Neural cell (in vitro differentiated cells): ENCODE data around the gene BANP. TPM values are rescaled to one million over a fixed set of nuclear protein-coding genes. Genes with fewer than 3 reads are reported as not detected.

Experiments used
- H2AFZ ChIP-seq: fragments of 200-600, 300-800 bp; sonication (generic), shearing (Covaris generic); 2 replicates; pipeline ENCODE4 v1.6.0; 2014; ENCODE audit warnings: low read depth, mild to moderate bottlenecking, antibody characterized with exemption, low read length, moderate library complexity
- H3F3A ChIP-seq: fragments of 200-600 bp; shearing (Covaris generic); 2 replicates; pipeline ENCODE4 v1.6.1; 2016; ENCODE audit warnings: mild to moderate bottlenecking, moderate library complexity, mixed read lengths, antibody characterized with exemption, low read length; ENCODE audit not compliant: insufficient read depth, poor library complexity, severe bottlenecking
- H3K27ac ChIP-seq: fragments of 200-600, 300-800 bp; sonication (generic), shearing (Covaris generic); 2 replicates; pipeline ENCODE4 v1.5.1; 2014; ENCODE audit warnings: mild to moderate bottlenecking, low read length, moderate library complexity
- H3K27me3 ChIP-seq: fragments of 300-800, 200-600 bp; sonication (generic), shearing (Covaris generic); 2 replicates; pipeline ENCODE4 v1.6.0; 2014; ENCODE audit warnings: mild to moderate bottlenecking, low read depth, low read length, moderate library complexity; ENCODE audit not compliant: insufficient read depth
- H3K36me3 ChIP-seq: fragments of 300-800, 200-600 bp; sonication (generic), shearing (Covaris generic); 2 replicates; pipeline ENCODE4 v1.5.1; 2014; ENCODE audit warnings: mild to moderate bottlenecking, antibody characterized with exemption, low read length, moderate library complexity; ENCODE audit not compliant: insufficient read depth
- H3K4me2 ChIP-seq: fragments of 300-800, 200-600 bp; sonication (generic), shearing (Covaris generic); 2 replicates; pipeline ENCODE4 v1.6.0; 2014; ENCODE audit warnings: mild to moderate bottlenecking, low read length
- H3K4me3 ChIP-seq: fragments of 300-800, 200-600 bp; sonication (generic), shearing (Covaris generic); 2 replicates; pipeline ENCODE4 v1.5.1; 2014; ENCODE audit warnings: mild to moderate bottlenecking, low read length, moderate library complexity
- H3K79me2 ChIP-seq: fragments of 200-600 bp; shearing (Covaris generic); replicated peaks from 2 replicates; pipeline ENCODE4 v1.6.0; 2014; ENCODE audit warnings: mild to moderate bottlenecking, low read length, moderate library complexity; ENCODE audit not compliant: insufficient read depth
- H3K9ac ChIP-seq: fragments of 300-800, 200-600 bp; sonication (generic), shearing (Covaris generic); 2 replicates; pipeline ENCODE4 v1.6.1; 2016; ENCODE audit warnings: mild to moderate bottlenecking, low read length, mixed read lengths
- H3K9me2 ChIP-seq: fragments of 200-600 bp; shearing (Covaris generic); 2 replicates; pipeline ENCODE4 v1.6.1; 2016; ENCODE audit warnings: mild to moderate bottlenecking, low read length, mixed read lengths; ENCODE audit not compliant: insufficient read depth
- H3K9me3 ChIP-seq: fragments of 200-600, 300-800 bp; sonication (generic), shearing (Covaris generic); 2 replicates; pipeline ENCODE4 v1.6.1; 2016; ENCODE audit warnings: mild to moderate bottlenecking, mixed run types, low read length, moderate library complexity, mixed read lengths
- H4K20me1 ChIP-seq: fragments of 200-600 bp; shearing (Covaris generic); 2 replicates; pipeline ENCODE4 v1.6.1; 2016; ENCODE audit warnings: mild to moderate bottlenecking, mixed run types; ENCODE audit not compliant: insufficient read depth
- CTCF ChIP-seq: fragments of 450-650 bp; IDR thresholded peaks from 2 replicates; pipeline ENCODE4 v1.5.1; 2014; ENCODE audit warnings: antibody characterized with exemption, mild to moderate bottlenecking, moderate library complexity; ENCODE audit not compliant: poor library complexity, severe bottlenecking
- EP300 ChIP-seq: fragments of 450-650 bp; conservative IDR thresholded peaks from 2 replicates; pipeline ENCODE4 v1.6.1; 2014; ENCODE audit warnings: antibody characterized with exemption, mild to moderate bottlenecking, moderate library complexity; ENCODE audit not compliant: poor library complexity, severe bottlenecking
- EZH2 ChIP-seq: fragments of 200-600, 300-800 bp; shearing (Covaris generic), sonication (generic); IDR thresholded peaks from 2 replicates; pipeline ENCODE4 v1.6.1; 2014; ENCODE audit warnings: antibody characterized with exemption, low read length, borderline replicate concordance, mild to moderate bottlenecking; ENCODE audit not compliant: insufficient read depth, poor library complexity, severe bottlenecking
- MXI1 ChIP-seq: fragments of 450-650 bp; conservative IDR thresholded peaks from 2 replicates; pipeline ENCODE4 v1.6.1; 2014; ENCODE audit warnings: antibody characterized with exemption, mild to moderate bottlenecking; ENCODE audit not compliant: poor library complexity, severe bottlenecking
- POLR2AphosphoS5 ChIP-seq: IDR thresholded peaks from 2 replicates; pipeline ENCODE4 v1.6.1; 2012
- RAD21 ChIP-seq: fragments of 450-650 bp; conservative IDR thresholded peaks from 2 replicates; pipeline ENCODE4 v1.6.1; 2014; ENCODE audit warnings: antibody characterized with exemption, mild to moderate bottlenecking, moderate library complexity
- REST ChIP-seq: IDR thresholded peaks from 2 replicates; pipeline ENCODE4 v1.6.1; 2012; ENCODE audit warnings: borderline replicate concordance
- SMC3 ChIP-seq: fragments of 450-650 bp; conservative IDR thresholded peaks from 2 replicates; pipeline ENCODE4 v1.6.1; 2014; ENCODE audit warnings: antibody characterized with exemption, mild to moderate bottlenecking, moderate library complexity; ENCODE audit not compliant: poor library complexity
- TAF1 ChIP-seq: IDR thresholded peaks from 2 replicates; pipeline ENCODE4 v1.6.1; 2012; ENCODE audit warnings: low read depth
- polyA plus RNA-seq: library from polyadenylated mRNA; depleted of rRNA; stranded (reverse); fragments of >200 nt; gene quantifications from 2 replicates; pipeline ENCODE4 v1.2.3, GENCODE V29; 2014

BANP gene
- polyA plus RNA-seq, 1 donor from 2014 or later, result 20.6 TPM

- no peaks in the 10 kb centered on the region for H4K20me1 ChIP-seq
Measured at GRCh38 chr16:88005968-88006367, 54.7 kb downstream of the BANP start.

GRCh38 chr16:88007321-88007731 lies 56.1 kb downstream of the BANP start:
- no peak overlapping the region for H3K27ac ChIP-seq
- no peak overlapping the region for H3K9ac ChIP-seq
- TF ChIP-seq EP300, result no peak
- no peak for TF ChIP-seq POLR2AphosphoS5
- no peaks in the 10 kb centered on the region for H3K9me2 ChIP-seq
- H3F3A ChIP-seq, result no peaks in the 10 kb centered on the region
- H3K27me3 ChIP-seq, result no peaks in the 10 kb centered on the region
- H3K79me2 ChIP-seq, result no peaks in the 10 kb centered on the region
- H3K9me3 ChIP-seq, result no peaks in the 10 kb centered on the region
- no peaks in the 10 kb centered on the region for H4K20me1 ChIP-seq
- H2AFZ ChIP-seq, result no peak overlapping the region
- H3K4me3 ChIP-seq, result no peak overlapping the region
- no peak overlapping the region for H3K4me2 ChIP-seq
- no peaks in the 10 kb centered on the region for H3K36me3 ChIP-seq

More at GRCh38 chr16:88005968-88006367, 54.7 kb downstream of the BANP start:
- H3K9ac ChIP-seq, result no peak overlapping the region
- no peak overlapping the region for H3K4me3 ChIP-seq
- no peaks in the 10 kb centered on the region for H3F3A ChIP-seq
- no peak overlapping the region for H2AFZ ChIP-seq
- H3K9me2 ChIP-seq, result no peaks in the 10 kb centered on the region
- H3K27ac ChIP-seq, result no peak overlapping the region
- H3K27me3 ChIP-seq, result no peaks in the 10 kb centered on the region
- H3K36me3 ChIP-seq, result no peaks in the 10 kb centered on the region
- no peaks in the 10 kb centered on the region for H3K79me2 ChIP-seq
- no peak for TF ChIP-seq RAD21
- TF ChIP-seq EZH2, result no peak
- TF ChIP-seq MXI1, result no peak
- TF ChIP-seq REST, result no peak
- no peak for TF ChIP-seq POLR2AphosphoS5
- no peak for TF ChIP-seq TAF1
- no peak for TF ChIP-seq CTCF
- no peak for TF ChIP-seq SMC3
- TF ChIP-seq EP300, result no peak
- H3K9me3 ChIP-seq, result no peaks in the 10 kb centered on the region
- H3K4me2 ChIP-seq, result no peak overlapping the region

- Histone ChIP-seq H3K9ac (no peak overlapping the region), H3K4me3 (no peak overlapping the region)
Measured at GRCh38 chr16:88008840-88009239, 57.6 kb downstream of the BANP start.

More at GRCh38 chr16:88008840-88009239, 57.6 kb downstream of the BANP start:
- Histone ChIP-seq H3K36me3 (no peaks in the 10 kb centered on the region), H3K9me2 (no peaks in the 10 kb centered on the region), H3K9me3 (no peaks in the 10 kb centered on the region), H4K20me1 (no peaks in the 10 kb centered on the region), H3K4me2 (no peak overlapping the region), H2AFZ (no peak overlapping the region), H3K27me3 (no peaks in the 10 kb centered on the region), H3F3A (no peaks in the 10 kb centered on the region), H3K27ac (no peak overlapping the region), H3K79me2 (no peaks in the 10 kb centered on the region)
- TF ChIP-seq RAD21 (no peak), EP300 (no peak), SMC3 (no peak), MXI1 (no peak), TAF1 (no peak), REST (no peak), POLR2AphosphoS5 (no peak), CTCF (no peak), EZH2 (no peak)
